Ectodermal cell (in vitro differentiated cells): ENCODE results near the gene MBTPS1.

ENCODE experiments used
- H3K27ac ChIP-seq: 2 replicates; pipeline ENCODE4 v1.7.0; 2013; ENCODE audit warnings: mild to moderate bottlenecking, low read depth, low read length; ENCODE audit not compliant: insufficient read depth, poor library complexity, severe bottlenecking
- H3K27me3 ChIP-seq: 2 replicates; pipeline ENCODE4 v1.7.0; 2013; ENCODE audit warnings: mild to moderate bottlenecking, low read length; ENCODE audit not compliant: insufficient read depth, control insufficient read depth, poor library complexity, severe bottlenecking
- H3K36me3 ChIP-seq: one replicate; pipeline ENCODE4 v1.7.0; 2013; ENCODE audit warnings: low read length; ENCODE audit not compliant: control insufficient read depth, insufficient read depth
- H3K4me1 ChIP-seq: one replicate; pipeline ENCODE4 v1.7.0; 2013; ENCODE audit warnings: low read length; ENCODE audit not compliant: control insufficient read depth, insufficient read depth
- H3K4me3 ChIP-seq: 2 replicates; pipeline ENCODE4 v1.7.0; 2013; ENCODE audit warnings: low read depth, low read length, control low read depth; ENCODE audit not compliant: insufficient read depth
- H3K9me3 ChIP-seq: 2 replicates; pipeline ENCODE4 v1.7.0; 2013; ENCODE audit warnings: mild to moderate bottlenecking, low read length, moderate library complexity; ENCODE audit not compliant: control insufficient read depth
- WGBS, 2 experiments: methylation state at CpG; one replicate each; pipeline ENCODE4 v1.1.7; 2013; ENCODE audit warnings: missing lambda C conversion rate in 2 of 2; 5-methylcytosine and 5-hydroxymethylcytosine counted together

MBTPS1 gene

DNA sequence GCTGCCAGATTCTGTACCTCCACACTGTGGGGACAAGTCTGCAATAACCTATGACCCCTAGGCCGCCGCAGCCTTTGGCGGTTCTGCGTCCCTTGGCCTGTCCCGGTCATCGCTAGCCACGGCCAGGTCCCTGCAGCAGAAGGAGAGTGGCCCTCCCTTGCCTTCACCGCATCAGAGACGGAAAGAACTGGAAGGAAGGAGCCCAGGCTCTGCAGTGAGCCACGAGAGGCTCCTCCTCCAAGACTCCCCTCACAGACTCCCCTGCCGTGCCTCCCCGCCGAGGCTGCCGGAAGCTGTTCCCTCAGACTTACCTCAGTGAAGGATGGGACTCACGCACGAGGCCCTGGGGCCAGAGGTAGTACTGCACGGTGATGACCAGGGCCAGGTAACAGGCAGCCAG, 85.2 kb downstream of the MBTPS1 start:
- no peak overlapping the region for H3K27ac ChIP-seq
- no peaks in the 10 kb centered on the region for H3K9me3 ChIP-seq
- peaks cover 35% of the 10 kb centered on the region for H3K4me1 ChIP-seq
- H3K4me3 ChIP-seq, result no peak overlapping the region
- no peaks in the 10 kb centered on the region for H3K27me3 ChIP-seq
- WGBS, 2 experiments, result 88 to 90% methylated on average over 17 of the region's 17 CpGs
- H3K36me3 ChIP-seq, result no peaks in the 10 kb centered on the region

DNA sequence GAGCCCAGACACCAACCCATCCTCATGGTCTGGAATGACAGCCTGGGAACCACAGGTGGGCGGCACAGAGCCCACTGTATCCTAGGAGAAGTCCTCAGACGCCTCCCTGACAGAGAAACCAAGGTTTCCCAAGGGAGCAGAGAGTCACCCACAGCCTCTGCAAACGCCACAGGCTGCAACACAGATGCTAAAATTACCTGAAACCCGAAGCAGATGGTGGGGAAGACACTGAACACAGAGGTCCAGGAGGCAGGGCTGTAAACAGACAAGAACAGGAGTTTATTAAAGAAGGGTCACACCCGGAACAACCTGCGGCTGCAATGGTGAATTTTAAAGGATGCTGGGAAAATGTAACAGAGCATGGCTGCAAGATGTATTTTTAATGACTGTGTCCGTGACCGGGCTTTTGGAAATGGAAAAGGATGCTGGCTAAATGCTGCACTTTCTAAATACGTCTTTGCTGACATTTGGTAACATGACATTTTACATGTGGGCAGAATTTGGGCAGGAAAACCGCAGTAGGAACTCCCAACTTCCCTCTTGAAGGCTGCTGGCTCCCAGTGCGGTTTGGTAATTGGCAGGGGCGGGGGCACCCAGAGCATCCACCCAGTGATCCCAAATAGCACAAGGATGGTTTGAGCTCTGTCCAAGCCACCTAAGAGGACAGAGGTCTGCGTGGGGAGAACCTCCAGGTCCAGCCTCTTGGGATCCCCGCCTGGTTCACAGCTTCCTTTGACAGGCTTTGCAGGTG, 87.3 kb downstream of the MBTPS1 start:
- Histone ChIP-seq H3K9me3 (no peaks in the 10 kb centered on the region), H3K4me3 (no peak overlapping the region), H3K27ac (no peak overlapping the region), H3K27me3 (no peaks in the 10 kb centered on the region), H3K4me1 (peaks cover 37% of the 10 kb centered on the region), H3K36me3 (no peaks in the 10 kb centered on the region)
- 94% methylated on average over 14 of the region's 14 CpGs for WGBS, 2 experiments

DNA sequence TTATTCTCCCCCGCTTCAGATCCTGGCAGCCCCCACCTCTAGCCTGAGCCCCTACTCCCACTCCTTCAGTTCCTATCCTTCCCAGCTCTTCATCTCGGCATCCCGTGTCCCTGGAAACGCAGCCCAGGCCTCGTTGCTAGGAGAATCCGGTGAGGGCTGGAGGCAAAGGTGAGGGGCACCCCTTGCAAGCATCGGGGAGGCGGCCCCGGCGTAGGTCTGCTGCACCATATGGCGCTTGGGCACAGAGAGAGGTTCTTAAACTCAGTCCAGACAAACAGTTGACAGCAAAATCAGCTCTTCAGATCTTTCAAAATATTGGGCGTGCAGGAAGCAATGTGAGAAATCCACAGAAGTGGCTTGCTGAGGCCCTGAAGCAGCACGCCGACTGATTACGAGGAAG, 89.1 kb downstream of the MBTPS1 start:
- no peaks in the 10 kb centered on the region for H3K36me3 ChIP-seq

DNA sequence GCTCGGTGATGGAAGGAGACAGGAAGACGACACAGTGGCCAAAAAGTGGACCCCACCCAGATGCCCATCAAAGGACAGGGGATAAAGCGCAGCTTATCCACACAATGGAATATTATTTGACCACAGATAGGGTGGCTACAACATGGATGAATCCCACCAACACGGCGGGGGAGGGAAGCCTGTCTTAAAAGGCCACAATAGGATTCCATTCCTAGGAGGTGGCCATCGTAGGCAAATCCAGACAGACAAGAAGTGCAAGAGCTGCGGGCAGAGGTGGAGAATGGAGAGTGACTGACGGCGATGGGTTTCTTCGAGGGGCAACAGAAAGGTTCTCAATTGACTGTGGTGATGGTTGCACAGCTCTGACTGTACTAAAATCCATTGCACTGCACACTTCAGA, 90.1 kb downstream of the MBTPS1 start:
- no peaks in the 10 kb centered on the region for H3K36me3 ChIP-seq
- WGBS, 2 experiments, result 70 to 75% methylated on average over 10 of the region's 10 CpGs
- no peaks in the 10 kb centered on the region for H3K27me3 ChIP-seq
- no peak overlapping the region for H3K27ac ChIP-seq
- H3K9me3 ChIP-seq, result no peaks in the 10 kb centered on the region
- peaks cover 23% of the 10 kb centered on the region for H3K4me1 ChIP-seq
- H3K4me3 ChIP-seq, result no peak overlapping the region

More for the DNA sequence above, 89.1 kb downstream of the MBTPS1 start:
- 91 to 92% methylated on average over 15 of the region's 15 CpGs for WGBS, 2 experiments
- Histone ChIP-seq H3K4me3 (no peak overlapping the region), H3K9me3 (no peaks in the 10 kb centered on the region), H3K27me3 (no peaks in the 10 kb centered on the region), H3K27ac (no peak overlapping the region), H3K4me1 (peaks cover 31% of the 10 kb centered on the region)

DNA sequence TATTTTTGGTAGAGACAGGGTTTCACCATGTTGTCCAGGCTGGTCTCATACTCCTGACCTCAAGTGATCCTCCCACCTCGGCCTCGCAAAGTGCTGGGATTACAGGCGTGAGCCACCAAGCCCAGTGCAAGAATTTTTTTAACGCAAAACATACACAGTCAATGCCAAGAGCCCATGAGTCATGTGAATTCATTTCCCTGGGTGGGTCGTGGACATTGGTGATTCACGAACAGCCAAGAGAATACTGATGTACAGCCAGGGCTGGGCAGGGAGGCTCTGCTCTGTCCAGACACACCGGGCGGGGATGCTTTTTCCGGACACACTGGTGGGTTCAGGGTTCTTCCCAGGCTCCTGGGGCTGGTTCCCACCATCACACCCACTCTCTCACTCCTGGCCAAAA, 91.9 kb downstream of the MBTPS1 start:
- Histone ChIP-seq H3K27me3 (no peaks in the 10 kb centered on the region), H3K9me3 (no peaks in the 10 kb centered on the region), H3K27ac (no peak overlapping the region), H3K4me3 (no peak overlapping the region), H3K36me3 (no peaks in the 10 kb centered on the region), H3K4me1 (peaks cover 15% of the 10 kb centered on the region)
- 89 to 91% methylated on average over 9 of the region's 9 CpGs for WGBS, 2 experiments

DNA sequence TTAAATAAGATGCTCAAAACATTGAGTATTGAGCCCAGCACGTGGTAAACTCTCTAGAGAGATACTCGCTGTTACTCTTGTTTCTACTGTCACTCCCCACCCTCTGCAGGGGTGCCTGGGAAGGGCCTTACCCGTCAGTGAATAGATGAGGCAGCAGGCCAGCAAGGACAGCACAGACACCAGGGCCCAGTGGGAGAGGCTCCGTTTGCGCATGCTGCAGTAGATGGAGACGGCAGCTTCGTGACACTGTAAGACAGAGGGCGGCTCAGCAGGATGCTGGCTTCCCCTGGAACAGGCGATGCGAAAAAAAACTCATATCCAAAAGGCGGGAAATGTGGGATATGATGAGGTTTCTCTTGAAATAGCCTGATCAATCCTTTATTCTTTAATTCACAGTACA, 94.1 kb downstream of the MBTPS1 start:
- Histone ChIP-seq H3K4me1 (peaks cover 12% of the 10 kb centered on the region), H3K27me3 (no peaks in the 10 kb centered on the region), H3K9me3 (no peaks in the 10 kb centered on the region), H3K4me3 (no peak overlapping the region), H3K27ac (no peak overlapping the region), H3K36me3 (no peaks in the 10 kb centered on the region)
- 68 to 72% methylated on average over 10 to 11 of the region's 11 CpGs for whole genome bisulfite sequencing, 2 experiments

DNA sequence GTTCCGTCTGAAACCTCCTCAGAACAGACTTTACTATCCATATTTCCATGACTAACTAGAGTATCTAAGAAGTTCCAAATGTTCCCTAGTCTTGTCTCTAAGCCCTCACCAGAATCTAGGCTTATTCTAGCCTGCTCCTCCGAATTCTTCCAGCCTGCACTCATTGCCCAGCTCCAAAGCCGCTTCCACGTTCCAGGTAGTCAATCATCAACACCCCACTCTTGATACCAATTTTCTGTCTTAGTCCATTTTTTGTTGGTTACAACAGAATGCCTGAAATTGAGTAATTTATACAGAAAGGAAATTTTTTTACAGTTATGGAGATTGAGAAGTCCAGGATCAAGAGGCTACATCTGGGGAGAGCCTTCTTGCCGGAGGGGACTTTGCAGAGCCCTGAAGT, 95.3 kb downstream of the MBTPS1 start:
- H3K4me1 ChIP-seq, result peaks cover under 1% of the 10 kb centered on the region
- H3K9me3 ChIP-seq, result no peaks in the 10 kb centered on the region
- no peak overlapping the region for H3K4me3 ChIP-seq
- no peaks in the 10 kb centered on the region for H3K27me3 ChIP-seq
- H3K27ac ChIP-seq, result no peak overlapping the region
- WGBS, 2 experiments, result 81 to 89% methylated on average over 5 of the region's 5 CpGs
- H3K36me3 ChIP-seq, result no peaks in the 10 kb centered on the region

DNA sequence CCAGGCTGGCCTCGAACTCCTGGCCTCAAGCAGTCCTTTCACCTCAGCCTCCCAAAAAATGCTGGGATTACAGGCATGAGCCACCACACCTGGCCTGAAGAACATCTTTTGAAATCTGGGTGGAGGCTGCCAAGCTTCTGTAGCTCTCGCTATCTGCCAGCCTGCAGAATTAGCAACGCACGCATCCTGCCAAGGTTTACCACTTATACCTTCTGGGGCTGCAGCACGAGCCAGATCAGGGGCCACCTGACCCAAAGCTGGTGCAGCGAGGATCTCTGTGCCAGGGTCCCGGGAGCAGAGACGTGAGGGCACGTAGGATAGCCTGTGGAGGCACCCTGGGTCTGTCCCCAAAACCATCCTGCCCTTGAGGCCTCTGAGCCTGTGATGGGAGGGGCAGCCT, 96.4 kb downstream of the MBTPS1 start:
- Histone ChIP-seq H3K9me3 (no peaks in the 10 kb centered on the region), H3K27me3 (no peaks in the 10 kb centered on the region), H3K27ac (no peak overlapping the region), H3K36me3 (no peaks in the 10 kb centered on the region), H3K4me1 (no peaks in the 10 kb centered on the region), H3K4me3 (no peak overlapping the region)
- 93 to 95% methylated on average over 9 of the region's 9 CpGs for WGBS, 2 experiments

DNA sequence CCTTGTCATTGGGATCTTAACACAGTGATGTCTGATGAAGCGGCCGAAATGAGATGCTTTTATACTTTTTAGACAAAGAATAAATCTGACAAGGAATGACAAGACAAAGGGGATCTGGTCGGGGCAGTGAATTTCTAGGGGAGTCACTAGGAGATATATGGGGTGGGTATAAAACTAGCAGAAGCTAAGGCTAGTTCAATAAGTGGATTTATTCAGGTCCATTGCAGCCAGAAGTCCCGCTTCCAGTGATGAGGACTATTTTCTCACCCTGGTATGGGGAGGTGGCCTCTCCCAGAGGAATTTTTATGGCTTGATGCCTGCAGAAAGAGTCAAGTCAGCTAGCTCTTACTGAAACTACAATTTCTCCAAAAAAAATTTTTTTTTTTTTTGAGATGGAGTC, 98.0 kb downstream of the MBTPS1 start:
- Histone ChIP-seq H3K36me3 (no peaks in the 10 kb centered on the region), H3K27me3 (no peaks in the 10 kb centered on the region), H3K4me1 (peaks cover 4% of the 10 kb centered on the region), H3K27ac (no peak overlapping the region), H3K4me3 (no peak overlapping the region), H3K9me3 (no peaks in the 10 kb centered on the region)
- 87 to 96% methylated on average over 4 of the region's 4 CpGs for WGBS, 2 experiments

DNA sequence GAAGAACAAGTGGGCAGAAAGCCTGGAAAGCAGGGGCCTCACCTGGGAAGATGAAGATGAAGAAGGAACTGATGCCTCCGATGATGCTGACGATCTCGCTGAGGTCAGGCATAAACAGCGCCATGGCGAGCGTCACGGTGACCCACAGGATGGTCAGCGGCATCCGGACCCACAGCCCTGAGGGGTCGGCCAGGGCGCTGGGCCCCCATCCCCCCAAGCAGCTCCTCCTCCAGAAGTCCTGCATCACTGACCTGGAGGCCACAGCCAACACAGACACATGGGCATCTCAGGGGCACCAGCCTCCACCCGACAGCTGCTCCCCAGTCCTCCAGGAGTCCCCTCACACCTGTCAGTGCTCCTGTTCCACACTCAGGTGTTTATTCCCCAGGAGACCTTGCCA, 100.3 kb downstream of the MBTPS1 start:
- Histone ChIP-seq H3K4me1 (peaks cover 4% of the 10 kb centered on the region), H3K36me3 (no peaks in the 10 kb centered on the region), H3K4me3 (no peak overlapping the region), H3K27ac (no peak overlapping the region), H3K27me3 (no peaks in the 10 kb centered on the region), H3K9me3 (no peaks in the 10 kb centered on the region)
- WGBS, 2 experiments, result 94 to 95% methylated on average over 12 of the region's 12 CpGs

DNA sequence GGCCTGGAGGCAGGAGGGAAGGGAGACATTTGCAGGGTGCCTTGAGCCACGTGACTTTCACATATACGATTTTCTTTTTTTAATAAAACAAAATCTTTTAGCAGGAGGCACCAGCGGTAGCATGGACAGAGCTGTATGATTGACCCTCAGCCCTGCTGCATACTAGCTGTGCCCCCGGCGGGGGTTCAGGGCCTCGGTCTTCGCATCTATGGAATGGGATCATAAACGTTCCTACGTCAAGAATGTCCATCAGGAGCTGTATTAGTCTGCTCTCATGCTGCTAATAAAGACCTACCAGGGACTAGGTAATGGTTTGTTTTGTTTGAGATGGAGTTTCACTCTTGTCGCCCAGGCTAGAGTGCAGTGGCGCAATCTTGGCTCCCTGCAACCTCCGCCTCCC, 101.3 kb downstream of the MBTPS1 start:
- no peaks in the 10 kb centered on the region for H3K9me3 ChIP-seq
- WGBS, 2 experiments, result 92% methylated on average over 12 of the region's 12 CpGs

More for the DNA sequence above, 101.3 kb downstream of the MBTPS1 start:
- no peaks in the 10 kb centered on the region for H3K36me3 ChIP-seq
- no peaks in the 10 kb centered on the region for H3K27me3 ChIP-seq
- H3K4me1 ChIP-seq, result peaks cover 4% of the 10 kb centered on the region
- H3K4me3 ChIP-seq, result no peak overlapping the region
- H3K27ac ChIP-seq, result no peak overlapping the region
